Stimulated activated CD4-positive, alpha-beta T cell treated with anti-CD3 and anti-CD28 coated beads, TNF-alpha, amount 100 ng/mL, for 1 hour (primary cell): ENCODE results near the gene NLGN1.
"Not testable (repeated sequence)": the region's sequence is repeated elsewhere in the genome, so short reads cannot be mapped to it uniquely, and the experiment has no call there.

Experiments
- DNase-seq, 3 donors: peaks; one replicate each; pipeline ENCODE4 v3.0.0-alpha.2; 2020; ENCODE audit warnings: low read depth in 3 of 3, low spot score in 1 of 3

The NLGN1 gene

DNA sequence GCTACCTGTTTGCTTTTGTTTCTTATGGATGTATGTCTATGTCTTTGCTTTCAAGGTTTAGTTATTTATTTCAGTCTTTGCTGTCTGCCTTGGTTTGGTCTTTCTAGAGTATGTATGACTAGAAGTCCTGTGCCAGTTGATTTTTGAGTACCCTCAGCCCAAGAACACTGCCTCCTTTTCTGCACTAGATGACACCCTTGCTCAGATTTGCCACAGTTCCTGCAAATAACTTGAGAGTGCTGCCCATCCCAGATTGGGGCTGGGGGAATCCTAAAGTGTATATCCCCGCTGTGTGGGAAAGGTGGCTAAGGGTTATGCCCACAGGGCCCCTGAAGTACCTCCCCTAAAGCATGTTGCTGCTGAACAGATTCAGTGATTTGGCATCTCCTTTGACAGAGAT, 32.0 kb downstream of the NLGN1 start:
- DNase-seq = no peak

DNA sequence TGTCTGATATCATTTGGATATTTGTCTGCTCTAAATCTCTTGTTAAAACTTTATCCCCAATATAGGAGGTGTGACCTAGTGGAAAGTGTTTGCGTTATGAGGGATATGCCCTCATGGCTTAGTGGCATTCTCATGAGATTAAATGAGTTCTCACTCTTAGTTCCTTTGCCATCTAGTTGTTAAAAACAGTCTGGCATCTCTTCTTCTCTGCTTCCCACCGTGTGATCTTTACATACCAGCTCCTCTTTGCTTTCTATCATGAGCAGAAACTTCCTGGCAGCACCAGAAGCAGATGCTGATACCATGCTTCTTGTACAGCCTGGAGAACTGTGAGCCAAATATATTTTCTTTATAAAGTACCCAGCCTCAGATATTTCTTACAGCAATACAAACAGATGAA, 33.0 kb downstream of the NLGN1 start:
- no peak for DNase-seq

DNA sequence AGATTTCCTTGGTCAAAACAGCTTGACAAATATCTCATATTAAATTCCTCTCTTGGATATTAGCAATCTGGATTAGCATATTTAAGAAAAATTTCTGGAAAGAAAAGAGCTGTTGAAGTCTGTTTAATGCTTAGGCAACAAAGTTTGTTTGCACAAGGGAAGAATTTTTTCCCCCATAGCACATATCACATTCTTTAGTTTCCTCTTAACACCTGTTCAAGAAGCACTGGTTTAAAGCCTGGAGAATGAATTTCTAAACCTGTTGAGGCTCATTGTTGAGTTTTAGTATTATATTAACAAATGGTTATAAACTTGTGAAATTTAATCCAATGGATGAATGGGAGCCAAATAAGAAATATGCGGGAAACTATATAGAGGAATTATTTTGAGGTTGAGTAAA, 41.5 kb downstream of the NLGN1 start:
- DNase-seq = no peak

DNA sequence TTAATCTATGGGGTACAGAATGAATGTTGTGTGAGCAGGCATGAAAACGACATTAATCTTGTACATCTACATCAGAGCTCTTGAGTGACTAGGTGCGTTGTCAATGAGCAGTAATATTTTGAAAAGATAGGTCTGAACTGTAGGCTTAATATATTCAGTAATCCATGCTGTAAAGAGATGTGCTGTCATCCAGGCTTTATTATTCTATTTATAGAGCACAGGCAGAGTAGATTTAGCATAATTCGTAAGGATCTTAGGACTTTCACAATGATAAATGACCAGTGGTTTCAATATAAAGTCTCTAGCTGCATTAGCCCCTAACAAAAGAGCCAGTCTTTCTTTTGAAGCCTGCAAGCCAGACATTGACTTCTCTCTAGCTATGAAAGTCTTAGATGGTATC, 43.0 kb downstream of the NLGN1 start:
- no peak for DNase-seq

DNA sequence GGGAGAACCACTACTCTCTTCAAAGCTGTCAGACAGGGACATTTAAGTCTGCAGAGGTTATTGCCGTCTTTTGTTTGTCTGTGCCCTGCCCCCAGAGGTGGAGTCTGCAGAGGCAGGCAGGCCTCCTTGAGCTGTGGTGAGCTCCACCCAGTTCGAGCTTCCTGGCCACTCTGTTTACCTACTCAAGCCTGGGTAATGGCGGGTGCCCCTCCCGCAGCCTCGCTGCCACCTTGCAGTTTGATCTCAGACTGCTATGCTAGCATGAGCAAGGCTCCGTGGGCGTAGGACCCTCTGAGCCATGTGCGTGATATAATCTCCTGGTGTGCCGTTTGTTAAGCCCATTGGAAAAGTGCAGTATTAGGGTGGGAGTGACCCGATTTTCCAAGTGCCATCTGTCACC, 54.0 kb downstream of the NLGN1 start:
- DNase-seq = not testable (repeated sequence)

DNA sequence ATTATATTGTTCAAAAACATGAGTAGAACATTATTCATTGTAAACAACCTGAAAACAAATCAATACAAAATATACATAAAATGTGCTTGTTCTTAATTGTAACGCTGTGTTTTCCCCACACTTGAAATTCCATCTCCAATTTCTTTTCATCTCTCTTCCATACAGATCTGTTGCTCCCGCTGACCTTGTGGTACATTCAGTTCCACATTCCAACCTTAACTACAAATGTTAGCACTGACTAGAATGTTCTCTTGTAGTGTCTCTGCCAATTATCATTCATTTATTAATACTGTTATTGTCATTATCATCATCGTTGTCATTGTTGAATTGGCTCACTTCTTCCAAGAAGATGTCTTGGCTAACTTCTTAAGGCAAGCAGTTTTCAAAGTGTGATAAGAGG, 65.7 kb downstream of the NLGN1 start:
- no peak for DNase-seq

DNA sequence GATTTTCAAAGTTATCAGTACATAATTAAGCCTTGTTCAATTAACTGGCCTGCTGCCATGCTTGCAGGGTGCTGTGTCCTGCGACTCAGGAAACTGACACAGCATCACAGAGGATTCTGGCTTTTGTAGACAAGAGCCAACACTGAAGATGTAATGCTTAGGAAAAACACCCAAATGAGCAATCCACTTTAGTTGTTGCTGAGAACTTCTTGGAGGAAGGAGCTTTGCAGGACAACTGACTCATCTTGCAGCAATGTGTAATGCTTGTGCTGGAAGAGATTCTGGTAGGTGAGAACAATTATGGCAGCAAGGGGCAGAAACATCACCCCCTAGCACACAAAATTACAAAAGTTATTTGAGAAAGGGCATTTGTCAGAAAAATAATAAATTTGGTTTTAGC, 67.6 kb downstream of the NLGN1 start:
- DNase-seq = no peak

DNA sequence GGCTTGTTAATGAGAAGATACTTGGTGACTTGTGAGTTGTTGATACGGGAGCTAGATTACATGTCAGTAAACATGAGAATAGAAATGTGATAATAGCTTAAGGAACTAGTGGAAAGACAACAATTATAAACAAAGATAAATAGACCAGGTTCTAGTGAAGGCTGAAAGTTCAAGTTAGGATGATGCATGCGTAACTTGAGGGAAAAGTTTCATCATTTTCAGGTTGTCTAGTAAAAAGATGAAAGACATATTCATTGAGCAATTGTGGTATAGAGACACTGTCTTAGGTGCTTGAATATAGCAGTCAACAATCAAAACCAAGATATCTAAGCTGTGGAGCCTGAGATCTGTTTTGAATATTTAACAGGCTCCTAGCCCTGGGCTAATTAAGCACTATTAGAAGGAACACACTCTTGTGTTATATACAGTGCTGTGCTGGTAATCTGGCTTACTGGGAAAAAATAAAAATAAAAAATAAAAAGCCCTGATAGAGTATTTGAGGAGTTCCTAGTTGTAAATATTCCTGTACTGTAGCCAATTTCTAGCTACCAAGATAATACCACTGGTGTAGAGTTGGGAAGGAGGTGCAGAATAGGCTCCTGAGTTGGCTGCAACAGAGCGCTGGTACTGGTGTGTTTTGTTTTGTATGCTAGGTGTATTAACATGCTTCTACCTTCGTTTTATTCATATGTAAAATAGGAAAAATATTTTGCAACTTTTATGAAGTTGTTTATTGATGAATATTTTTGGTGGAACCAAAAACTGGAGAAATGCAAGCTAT, 68.5 kb downstream of the NLGN1 start:
- DNase-seq = no peak

DNA sequence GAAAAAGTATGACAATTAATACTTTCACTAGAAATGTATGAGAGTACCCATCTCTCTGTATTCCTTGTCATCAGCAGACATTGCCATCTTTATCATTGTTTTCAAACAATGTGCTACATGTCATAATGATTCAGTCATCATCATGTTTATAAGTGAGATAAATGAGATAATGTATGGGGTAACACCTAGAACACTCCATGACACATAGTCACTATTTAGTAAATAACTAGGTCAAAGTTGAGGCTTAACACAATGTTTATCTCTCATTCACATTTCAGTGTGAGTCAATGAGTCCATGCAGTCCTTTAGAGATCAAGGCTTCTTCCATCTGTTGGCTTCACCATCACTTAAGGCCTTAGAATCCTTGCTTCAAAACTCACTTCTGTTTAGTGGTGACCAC, 70.0 kb downstream of the NLGN1 start:
- no peak for DNase-seq

DNA sequence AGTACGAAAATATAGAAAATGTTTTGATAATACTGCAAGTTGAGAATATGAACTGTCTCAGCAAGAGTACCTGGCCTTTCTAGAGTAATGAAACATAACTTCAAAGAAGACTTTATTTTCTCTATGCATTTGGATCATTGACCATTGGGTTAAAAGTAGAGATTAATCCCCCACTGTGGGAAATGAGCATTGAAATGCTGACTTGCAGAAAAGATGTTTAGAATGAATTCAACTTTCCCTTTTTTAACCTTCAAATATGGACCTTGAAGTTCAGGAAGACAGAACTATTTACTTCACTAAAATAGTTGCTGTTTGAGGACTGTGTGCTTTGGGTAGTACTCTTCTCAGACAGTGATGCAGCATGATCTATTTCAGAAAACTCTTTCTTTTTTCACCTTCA, 75.7 kb downstream of the NLGN1 start:
- DNase-seq = no peak

DNA sequence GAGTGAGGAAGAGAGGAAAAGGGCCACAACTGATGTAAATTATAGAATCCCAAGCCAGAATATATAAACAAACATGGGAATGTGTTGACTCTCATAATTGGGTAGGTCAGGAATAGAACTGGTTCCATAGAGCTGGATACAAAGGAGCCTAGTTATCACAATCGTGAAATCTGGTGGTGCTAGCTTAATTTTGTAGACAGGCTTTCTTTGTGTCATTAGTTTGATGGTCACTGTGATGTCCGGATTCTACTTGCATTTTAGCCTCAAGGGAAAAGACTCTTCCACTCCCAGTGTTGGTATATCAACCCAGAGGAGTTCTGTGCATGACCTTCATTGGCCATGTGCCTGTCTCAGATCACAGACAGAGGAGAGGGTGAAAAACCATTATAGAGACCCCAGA, 81.8 kb downstream of the NLGN1 start:
- DNase-seq = no peak

DNA sequence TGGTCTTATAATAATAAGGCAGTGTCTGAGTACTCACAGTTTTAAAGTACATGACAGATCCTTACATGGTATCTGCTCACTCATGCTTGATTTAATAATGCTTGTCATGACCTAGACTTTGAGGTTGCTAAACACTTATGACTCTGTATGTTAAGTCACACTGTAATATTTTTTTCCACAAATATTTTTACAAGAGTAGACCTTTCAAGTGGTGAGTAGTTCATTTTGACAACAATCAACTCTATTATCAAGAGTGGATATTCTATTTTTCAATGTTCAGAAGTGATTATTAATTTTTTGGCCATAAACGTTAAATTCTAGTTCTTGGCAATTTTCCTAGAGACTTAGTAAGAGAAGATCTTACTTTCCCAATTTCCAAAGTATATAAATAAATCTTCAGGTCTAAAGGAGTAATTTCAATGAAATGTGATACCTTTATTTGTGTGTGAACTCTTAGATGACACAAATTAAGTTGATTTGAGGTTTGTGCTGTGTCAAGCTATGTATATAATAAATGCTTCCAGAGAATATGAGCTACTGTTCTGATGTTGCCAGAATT, 104.5 kb downstream of the NLGN1 start:
- no peak for DNase-seq

DNA sequence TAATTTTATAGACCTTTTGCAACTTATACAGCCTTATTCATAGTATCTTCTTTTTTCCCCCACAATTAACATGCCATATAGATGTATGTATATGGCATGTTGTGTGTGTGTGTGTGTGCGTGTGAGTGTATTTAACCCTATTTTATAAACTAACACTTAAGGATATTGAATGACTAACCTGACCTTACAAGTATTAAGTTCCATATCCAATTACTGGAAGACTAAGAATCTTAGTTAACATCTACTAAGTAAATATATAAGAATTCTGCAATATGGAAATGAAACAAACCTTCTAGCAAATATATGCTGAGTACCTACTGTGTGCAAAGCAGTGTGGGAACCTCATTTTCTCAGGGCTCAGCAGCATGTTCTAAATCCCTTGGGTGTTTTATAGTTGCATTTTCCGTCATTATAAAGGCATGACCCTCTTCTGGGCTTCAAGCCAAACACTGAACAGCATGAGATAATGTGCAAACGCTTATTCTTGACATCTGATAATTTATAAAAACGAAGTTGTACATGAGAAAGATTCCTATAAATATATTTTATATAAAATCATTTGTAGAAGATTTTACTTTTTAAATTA, 105.5 kb downstream of the NLGN1 start:
- DNase-seq = no peak

DNA sequence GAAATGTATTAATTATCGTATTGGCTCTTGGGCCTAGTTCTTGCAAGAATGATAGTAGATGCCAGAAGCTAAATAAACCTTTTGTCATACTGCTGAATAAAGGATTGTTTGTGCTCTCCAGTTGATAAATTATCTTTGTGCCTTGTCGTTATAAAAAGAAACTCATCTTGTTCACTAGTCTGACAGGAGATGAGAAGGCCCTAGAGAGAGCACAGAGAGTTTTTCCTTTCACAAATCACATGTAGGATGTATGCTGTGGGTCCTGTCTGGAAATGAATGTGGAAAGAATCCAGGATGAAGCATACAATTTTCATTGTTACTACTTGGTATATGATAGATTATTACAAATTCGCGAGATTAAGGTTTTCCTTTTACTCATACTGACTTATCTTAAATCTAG, 113.0 kb downstream of the NLGN1 start:
- DNase-seq = no peak

DNA sequence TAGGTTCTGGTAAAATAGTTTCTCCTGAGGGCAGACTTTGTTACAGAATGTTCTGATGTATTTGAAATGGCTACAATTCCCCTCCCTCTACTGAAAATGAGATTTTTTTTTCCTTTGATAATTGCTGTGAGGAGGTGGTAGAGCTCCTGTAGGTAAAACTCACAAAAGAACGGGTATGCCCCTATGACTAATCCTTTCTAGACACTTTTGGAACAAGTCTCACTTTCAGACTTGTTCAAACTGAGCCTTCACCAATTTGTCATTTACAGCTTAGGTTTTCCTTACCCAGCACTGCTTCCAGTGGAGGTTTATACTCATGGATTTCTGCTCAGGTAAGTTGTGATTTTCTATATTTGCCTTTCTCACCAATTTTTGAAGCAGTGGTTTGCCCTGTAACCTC, 115.6 kb downstream of the NLGN1 start:
- no peak for DNase-seq

DNA sequence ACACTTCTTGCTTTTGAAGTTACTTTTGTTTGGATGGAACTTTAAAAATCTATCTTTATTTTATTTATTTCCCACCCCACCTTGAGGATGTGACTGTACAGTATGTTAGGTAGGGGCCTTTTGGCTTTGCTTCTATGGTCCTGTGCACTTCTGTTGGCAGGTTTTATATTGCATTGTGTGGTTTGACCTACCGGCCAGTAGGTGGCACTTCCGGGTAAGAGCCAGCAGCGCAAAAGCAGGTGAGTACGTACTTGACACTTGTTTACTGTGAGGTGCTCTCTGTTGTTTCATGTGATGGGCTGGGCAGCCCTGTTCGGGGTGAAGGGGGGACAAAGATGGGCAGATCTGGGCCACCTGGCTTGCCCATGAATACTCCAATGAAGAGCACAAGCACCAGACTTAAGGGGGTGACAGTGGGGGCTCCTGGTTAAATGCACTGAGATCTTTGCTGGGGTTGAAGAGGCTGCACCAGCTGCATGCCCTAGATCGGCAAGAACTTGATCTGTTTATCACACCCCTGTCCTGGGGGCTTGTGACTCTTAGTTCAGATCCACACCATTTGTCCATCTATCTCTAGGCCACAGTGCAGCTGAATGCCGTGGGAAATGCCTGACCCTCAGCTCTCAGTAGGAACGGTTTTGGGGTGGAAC, 131.6 kb downstream of the NLGN1 start:
- DNase-seq = no peak

DNA sequence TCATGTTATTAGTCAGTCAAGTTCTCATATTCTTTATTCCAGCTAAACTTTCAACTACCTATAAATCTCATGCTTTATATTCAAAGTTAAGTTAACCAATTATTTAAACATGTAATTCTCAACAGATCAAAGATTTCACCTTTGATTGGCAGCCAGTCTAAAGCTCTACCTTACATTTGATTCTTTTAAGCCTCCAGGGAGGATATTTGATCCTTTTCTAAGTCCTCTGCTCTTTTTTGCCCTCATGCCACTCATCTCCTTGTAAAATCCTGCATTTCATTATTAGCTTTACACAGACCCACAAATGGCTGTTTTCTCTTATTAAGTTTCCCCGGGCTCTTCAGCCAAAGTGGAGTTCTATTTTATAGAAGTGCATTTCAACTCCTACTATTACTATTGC, 134.1 kb downstream of the NLGN1 start:
- no peak for DNase-seq

DNA sequence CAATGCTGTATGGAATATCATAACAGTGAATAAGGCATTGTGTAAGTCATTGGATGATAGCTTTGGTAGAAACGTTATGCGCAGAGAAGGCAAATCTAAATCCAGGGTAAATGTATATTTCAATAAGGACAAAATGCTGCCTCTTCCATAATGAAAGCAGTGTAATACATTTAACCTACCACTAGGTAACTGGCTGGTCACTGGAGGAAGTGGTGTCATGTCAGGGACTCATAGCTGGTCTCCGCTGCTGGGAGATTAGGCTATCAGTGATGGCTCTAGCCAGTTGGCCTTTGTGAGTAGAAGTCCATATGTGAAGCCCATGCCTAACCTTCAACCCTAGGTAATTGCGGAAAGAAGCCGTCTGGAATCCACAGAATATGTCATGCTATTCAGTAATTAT, 140.9 kb downstream of the NLGN1 start:
- DNase-seq = no peak

DNA sequence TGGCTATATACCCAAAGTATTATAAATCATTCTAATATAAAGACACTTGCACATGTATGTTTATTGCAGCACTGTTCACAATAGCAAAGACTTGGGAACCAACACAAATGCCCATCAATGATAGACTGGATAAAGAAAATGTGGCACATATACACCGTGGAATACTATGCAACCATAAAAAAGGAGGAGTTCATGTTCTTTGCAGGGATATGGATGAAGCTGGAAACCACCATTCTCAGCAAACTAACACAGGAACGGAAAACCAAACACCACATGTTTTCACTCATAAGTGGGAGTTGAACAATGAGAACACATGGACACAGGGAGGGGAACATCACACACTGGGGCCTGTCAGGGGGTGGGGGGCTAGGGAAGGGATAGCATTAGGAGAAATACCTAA, 148.0 kb downstream of the NLGN1 start:
- DNase-seq = not testable (repeated sequence)

DNA sequence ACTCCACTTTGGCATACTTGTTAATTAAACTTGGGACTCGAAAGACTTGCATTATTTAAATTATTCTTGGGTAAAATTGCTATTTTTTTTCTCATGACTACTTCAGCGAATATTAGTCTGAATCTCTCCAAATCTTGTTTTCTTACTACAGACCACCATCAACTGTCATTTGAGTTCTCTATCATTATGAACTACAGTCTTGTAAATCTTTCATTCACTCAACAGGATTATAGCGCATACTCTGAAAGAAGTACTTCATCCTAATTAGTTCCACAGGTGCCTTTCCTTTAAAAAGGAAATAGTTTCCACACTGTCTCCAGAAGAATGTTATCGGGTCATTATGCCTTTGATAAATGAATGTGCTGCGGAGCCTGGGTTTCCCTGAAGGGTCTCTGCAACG, 149.5 kb downstream of the NLGN1 start:
- DNase-seq = no peak

DNA sequence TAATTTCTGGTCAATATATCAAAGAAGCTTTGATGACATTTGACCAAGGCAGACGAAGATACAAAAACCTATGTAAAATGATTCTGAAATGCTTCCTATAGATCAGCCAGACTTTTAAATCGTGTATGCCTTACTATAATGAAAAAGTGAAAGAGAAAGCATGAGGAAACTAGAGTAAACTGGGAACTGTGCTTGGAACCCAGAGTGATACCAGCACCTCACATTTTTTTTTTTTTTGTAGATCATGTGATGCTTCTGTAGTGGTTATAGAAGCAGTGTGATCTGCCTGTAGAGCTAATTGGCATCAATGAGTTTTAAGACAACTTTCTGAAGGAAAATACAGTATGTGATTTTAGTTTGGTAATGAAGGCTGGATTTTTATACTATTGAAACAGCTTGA, 150.7 kb downstream of the NLGN1 start:
- no peak for DNase-seq

DNA sequence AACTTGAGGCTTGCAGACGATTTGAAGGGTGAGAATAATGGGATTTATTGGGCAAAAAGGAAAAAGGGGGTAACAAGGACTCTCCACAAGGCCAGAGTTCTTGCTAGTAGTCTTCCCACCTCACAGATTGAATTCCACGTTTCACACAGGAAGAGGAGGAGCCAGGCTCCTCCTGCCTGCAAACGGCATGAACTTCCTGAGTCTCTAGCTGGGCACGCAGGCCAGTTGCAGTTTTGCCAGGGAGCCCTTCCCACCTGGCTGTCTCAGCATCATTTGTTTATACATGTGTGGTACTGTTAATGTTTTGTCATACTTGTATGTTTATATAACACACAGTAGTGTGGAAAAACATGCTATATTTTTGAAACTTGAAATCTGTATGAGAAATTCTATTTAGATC, 155.0 kb downstream of the NLGN1 start:
- no peak for DNase-seq
